Liver (tissue), 9 donors: Measurements from ENCODE around the gene SPATA13. TPM values are rescaled to one million over a fixed set of nuclear protein-coding genes. Genes with fewer than 3 reads are reported as not detected.
A peak's percentile ranks its signal among the peaks of the same experiment; 100 is the strongest.

Source experiments
- DNase-seq: peaks from one replicate; pipeline ENCODE4 v3.0.0-alpha.2; 2017; ENCODE audit warnings: low spot score
- H3K27ac ChIP-seq, 2 donors: one replicate each; pipeline ENCODE4 v1.7.0; 2013; ENCODE audit warnings: inconsistent platforms in 2 of 2, low read length in 2 of 2, control low read depth in 1 of 2, low read depth in 1 of 2, mild to moderate bottlenecking in 1 of 2
- H3K27me3 ChIP-seq, 4 donors: one replicate each; pipeline versions ENCODE4 v1.6.1 to v1.7.0; 2013; ENCODE audit warnings: low read length in 3 of 4, inconsistent platforms in 1 of 4, mild to moderate bottlenecking in 1 of 4, moderate library complexity in 1 of 4; ENCODE audit not compliant: control insufficient read depth in 4 of 4, insufficient read depth in 4 of 4
- H3K36me3 ChIP-seq, 4 donors: one replicate each; pipeline versions ENCODE4 v1.6.1 to v1.7.0; 2013; ENCODE audit warnings: low read length in 3 of 4, mild to moderate bottlenecking in 3 of 4, low read depth in 1 of 4, moderate library complexity in 1 of 4; ENCODE audit not compliant: control insufficient read depth in 4 of 4, insufficient read depth in 3 of 4
- H3K4me1 ChIP-seq, 4 donors: one replicate each; pipeline versions ENCODE4 v1.6.1 to v1.7.0; 2013; ENCODE audit warnings: low read length in 3 of 4, mild to moderate bottlenecking in 3 of 4, moderate library complexity in 1 of 4; ENCODE audit not compliant: control insufficient read depth in 4 of 4, insufficient read depth in 4 of 4
- H3K4me3 ChIP-seq, 3 donors: one replicate each; pipeline versions ENCODE4 v1.6.1 to v1.7.0; 2013; ENCODE audit warnings: low read length in 3 of 3, control low read depth in 1 of 3, low read depth in 1 of 3, mild to moderate bottlenecking in 1 of 3
- H3K9ac ChIP-seq, 2 donors: one replicate each; pipeline ENCODE4 v1.7.0; 2013; ENCODE audit warnings: low read length in 2 of 2, mild to moderate bottlenecking in 2 of 2, moderate library complexity in 2 of 2, control low read depth in 1 of 2, low read depth in 1 of 2
- H3K9me3 ChIP-seq, 4 donors: one replicate each; pipeline versions ENCODE4 v1.6.1 to v1.7.0; 2013; ENCODE audit warnings: low read length in 3 of 4; ENCODE audit not compliant: control insufficient read depth in 4 of 4
- EGR1 ChIP-seq, 2 donors: IDR thresholded peaks; 2 replicates each; pipeline ENCODE4 v1.6.1; 2016 to 2018; ENCODE audit warnings: antibody characterized with exemption in 2 of 2, low read depth in 2 of 2
- FOXA1 ChIP-seq: IDR thresholded peaks from 2 replicates; pipeline ENCODE4 v1.6.1; 2016; ENCODE audit warnings: antibody characterized with exemption
- FOXA2 ChIP-seq: IDR thresholded peaks from 2 replicates; pipeline ENCODE4 v1.6.1; 2016; ENCODE audit warnings: antibody characterized with exemption
- GABPA ChIP-seq, 2 donors: IDR thresholded peaks in 1 of 2; conservative IDR thresholded peaks in 1 of 2; 2 replicates each; pipeline ENCODE4 v1.6.1; 2016; ENCODE audit warnings: antibody characterized with exemption in 2 of 2, mild to moderate bottlenecking in 1 of 2, moderate library complexity in 1 of 2
- HNF4A ChIP-seq, 2 donors: conservative IDR thresholded peaks; 2 replicates each; pipeline ENCODE4 v1.6.1; 2016; ENCODE audit warnings: antibody characterized with exemption in 2 of 2, mild to moderate bottlenecking in 2 of 2
- HNF4G ChIP-seq: IDR thresholded peaks from 2 replicates; pipeline ENCODE4 v1.6.1; 2016; ENCODE audit warnings: antibody characterized with exemption
- JUND ChIP-seq, 2 donors: IDR thresholded peaks; 2 replicates each; pipeline ENCODE4 v1.6.1; 2016; ENCODE audit warnings: antibody characterized with exemption in 2 of 2
- NR2F2 ChIP-seq: IDR thresholded peaks from 2 replicates; pipeline ENCODE4 v1.6.1; 2016; ENCODE audit warnings: antibody characterized with exemption
- RXRA ChIP-seq, 2 donors: IDR thresholded peaks; 2 replicates each; pipeline ENCODE4 v1.6.1; 2017 to 2018; ENCODE audit warnings: antibody characterized with exemption in 2 of 2, mild to moderate bottlenecking in 1 of 2
- SP1 ChIP-seq: IDR thresholded peaks from 2 replicates; pipeline ENCODE4 v1.6.1; 2018; ENCODE audit warnings: antibody characterized with exemption, mild to moderate bottlenecking
- TAF1 ChIP-seq: conservative IDR thresholded peaks from 2 replicates; pipeline ENCODE4 v1.6.1; 2016; ENCODE audit warnings: antibody characterized with exemption, mild to moderate bottlenecking
- YY1 ChIP-seq: IDR thresholded peaks from 2 replicates; pipeline ENCODE4 v1.6.1; 2016; ENCODE audit warnings: antibody characterized with exemption, mild to moderate bottlenecking
- WGBS: extraction: QIAGEN DNeasy Blood & Tissue Kit; methylation state at CpG from one replicate; pipeline ENCODE4 v1.1.7; 2013; 5-methylcytosine and 5-hydroxymethylcytosine counted together
- polyA plus RNA-seq, 2 donors: library from polyadenylated mRNA; stranded (reverse) in 1 of 2; unstranded in 1 of 2; fragments of 200-250 nt in 1 of 2; fragments of >200 nt in 1 of 2; fragmentation: Nextera tagmentation in 1 of 2; extraction: Ambion mirVana in 1 of 2; gene quantifications; one replicate each; pipeline versions ENCODE4 v1.2.1 to v1.2.3, GENCODE V29; 2013 to 2015
- total RNA-seq, 2 donors: library from RNA; depleted of rRNA; stranded (reverse); fragments of >200 nt; gene quantifications; one replicate each; pipeline ENCODE4 v1.2.3, GENCODE V29; 2014
- TF ChIP-seq, protein P1 (sequence below): IDR thresholded peaks from 2 replicates; pipeline ENCODE4 v1.6.1; 2016; ENCODE audit warnings: antibody characterized with exemption
- TF ChIP-seq, protein P2 (sequence below): IDR thresholded peaks from 2 replicates; pipeline ENCODE4 v1.6.1; 2016; ENCODE audit warnings: antibody characterized with exemption
- TF ChIP-seq, protein P3 (sequence below): IDR thresholded peaks from 2 replicates; pipeline ENCODE4 v1.6.1; 2016; ENCODE audit warnings: antibody characterized with exemption, mild to moderate bottlenecking
- TF ChIP-seq, protein P4 (sequence below): fragments of 150-350 bp; IDR thresholded peaks from 2 replicates; pipeline ENCODE4 v1.5.1; 2017; ENCODE audit warnings: improper control_type of control experiment, low read depth, low read length; ENCODE audit not compliant: missing input control
- TF ChIP-seq, protein P5 (sequence below): IDR thresholded peaks from 2 replicates; pipeline ENCODE4 v1.6.1; 2016; ENCODE audit warnings: antibody characterized with exemption
- donor health status: healthy.
- donor health status: healthy.
- donor health status: healthy.
- donor health status: healthy.
- donor health status: healthy.

SPATA13 gene
- total and polyA plus RNA-seq, 4 donors: 10.0 to 57.6 (median 20.4) TPM

DNA sequence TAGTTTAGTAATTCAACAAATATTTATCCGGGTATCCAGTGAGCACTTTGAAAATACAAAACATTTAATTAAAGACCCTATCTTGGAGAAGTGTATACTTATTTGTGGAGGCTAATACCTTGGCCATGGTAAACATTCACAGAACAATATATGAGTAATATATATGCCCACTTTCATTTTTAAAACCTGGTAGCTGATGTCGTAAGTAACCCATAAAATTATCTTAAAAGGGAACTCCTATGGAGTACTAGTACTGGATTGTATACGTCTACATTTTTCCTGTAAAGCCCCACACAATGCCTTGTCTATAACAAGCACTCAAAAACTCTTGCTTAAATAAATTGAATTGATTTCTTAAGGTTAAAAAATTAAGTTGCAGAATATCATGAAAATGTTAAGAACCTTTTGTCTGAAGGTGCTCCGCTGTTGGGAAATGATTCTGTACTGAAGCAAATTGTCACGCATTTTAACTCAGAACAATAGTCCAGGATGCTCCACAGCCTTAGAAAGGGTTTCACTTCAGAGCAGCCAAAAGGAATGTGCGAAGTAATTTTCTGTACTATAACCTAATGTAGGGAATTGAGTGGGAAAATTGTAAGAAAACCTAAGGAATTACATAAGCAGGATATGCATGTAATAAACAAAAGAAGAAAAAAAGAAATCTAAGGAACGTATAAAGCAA, 90.0 kb downstream of the SPATA13 start:
- Histone ChIP-seq H3K27ac (no peak overlapping the region), H3K4me1 (no peaks in the 10 kb centered on the region), H3K9me3 (no peaks in the 10 kb centered on the region), H3K9ac (no peak overlapping the region), H3K36me3 (peaks cover 3 to 40% (median 28%) of the 10 kb centered on the region in 4 donors), H3K4me3 (no peak overlapping the region), H3K27me3 (no peaks in the 10 kb centered on the region)
- no peak for DNase-seq
- TF ChIP-seq FOXA1 (no peak), JUND (IDR thresholded peaks at IDR 0.05) (no peak), YY1 (no peak), TAF1 (no peak), HNF4G (no peak)
- TF ChIP-seq, protein P1, sequence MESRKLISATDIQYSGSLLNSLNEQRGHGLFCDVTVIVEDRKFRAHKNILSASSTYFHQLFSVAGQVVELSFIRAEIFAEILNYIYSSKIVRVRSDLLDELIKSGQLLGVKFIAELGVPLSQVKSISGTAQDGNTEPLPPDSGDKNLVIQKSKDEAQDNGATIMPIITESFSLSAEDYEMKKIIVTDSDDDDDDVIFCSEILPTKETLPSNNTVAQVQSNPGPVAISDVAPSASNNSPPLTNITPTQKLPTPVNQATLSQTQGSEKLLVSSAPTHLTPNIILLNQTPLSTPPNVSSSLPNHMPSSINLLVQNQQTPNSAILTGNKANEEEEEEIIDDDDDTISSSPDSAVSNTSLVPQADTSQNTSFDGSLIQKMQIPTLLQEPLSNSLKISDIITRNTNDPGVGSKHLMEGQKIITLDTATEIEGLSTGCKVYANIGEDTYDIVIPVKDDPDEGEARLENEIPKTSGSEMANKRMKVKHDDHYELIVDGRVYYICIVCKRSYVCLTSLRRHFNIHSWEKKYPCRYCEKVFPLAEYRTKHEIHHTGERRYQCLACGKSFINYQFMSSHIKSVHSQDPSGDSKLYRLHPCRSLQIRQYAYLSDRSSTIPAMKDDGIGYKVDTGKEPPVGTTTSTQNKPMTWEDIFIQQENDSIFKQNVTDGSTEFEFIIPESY: no peak
- TF ChIP-seq, protein P2, sequence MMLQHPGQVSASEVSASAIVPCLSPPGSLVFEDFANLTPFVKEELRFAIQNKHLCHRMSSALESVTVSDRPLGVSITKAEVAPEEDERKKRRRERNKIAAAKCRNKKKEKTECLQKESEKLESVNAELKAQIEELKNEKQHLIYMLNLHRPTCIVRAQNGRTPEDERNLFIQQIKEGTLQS: no peak
- 79% methylated on average over 7 of the region's 7 CpGs for WGBS

DNA sequence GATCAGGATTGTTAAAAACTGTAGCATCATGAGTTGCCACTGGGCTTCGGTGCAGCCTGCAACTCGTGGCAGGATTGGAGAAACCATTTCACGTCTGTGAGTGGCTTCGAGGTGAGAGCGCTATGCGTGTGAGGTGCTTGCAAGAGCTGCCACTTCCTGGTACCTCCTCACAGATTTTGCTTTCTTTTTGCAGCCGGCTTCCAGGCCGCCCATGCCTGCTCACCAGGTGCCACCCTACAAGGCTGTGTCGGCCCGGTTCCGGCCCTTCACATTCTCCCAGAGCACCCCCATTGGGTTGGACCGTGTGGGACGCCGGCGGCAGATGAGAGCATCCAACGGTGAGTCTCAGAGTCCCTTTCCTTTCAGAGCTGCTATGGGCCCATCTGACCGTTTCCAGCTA, 91.0 kb downstream of the SPATA13 start:
- Histone ChIP-seq H3K27me3 (no peaks in the 10 kb centered on the region), H3K9me3 (no peaks in the 10 kb centered on the region), H3K27ac (no peak overlapping the region), H3K36me3 (peaks cover 3 to 40% (median 29%) of the 10 kb centered on the region in 4 donors), H3K4me3 (no peak overlapping the region), H3K9ac (no peak overlapping the region), H3K4me1 (no peaks in the 10 kb centered on the region)
- 86% methylated on average over 17 of the region's 17 CpGs for WGBS
- TF ChIP-seq JUND (IDR thresholded peaks at IDR 0.05) (no peak), FOXA1 (no peak), HNF4A (conservative IDR thresholded peaks at IDR 0.05) (no peak)
- no peak for DNase-seq

DNA sequence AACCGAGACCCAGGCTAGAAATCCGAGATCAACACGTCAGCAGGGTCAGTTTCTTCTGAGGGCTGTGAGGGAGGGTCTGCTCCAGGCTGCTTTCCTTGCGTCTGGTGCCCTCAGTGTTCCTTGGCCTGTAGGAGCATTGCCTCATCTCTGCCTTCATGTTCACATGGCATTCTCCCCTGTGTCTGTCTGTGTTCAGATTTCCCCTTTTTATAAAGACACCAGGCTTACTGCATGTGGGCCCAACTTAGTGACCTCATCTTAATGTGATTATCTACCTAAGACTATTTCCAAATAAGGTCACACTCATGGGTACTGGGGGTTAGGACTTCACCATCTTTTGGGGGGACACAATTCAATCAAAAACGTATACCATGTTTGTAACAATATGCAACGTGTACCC, 91.6 kb downstream of the SPATA13 start:
- Histone ChIP-seq H3K27me3 (no peaks in the 10 kb centered on the region), H3K36me3 (peaks cover 3 to 40% (median 32%) of the 10 kb centered on the region in 4 donors), H3K4me3 (no peak overlapping the region), H3K9me3 (no peaks in the 10 kb centered on the region), H3K9ac (peak overlapping the region in 1 of 2 donors; percentile 6), H3K4me1 (no peaks in the 10 kb centered on the region), H3K27ac (no peak overlapping the region)
- DNase-seq: no peak
- WGBS: 66% methylated on average over 6 of the region's 6 CpGs
- TF ChIP-seq, protein P1: no peak
- TF ChIP-seq EGR1 (IDR thresholded peaks at IDR 0.05; ENCODE audit: low read depth in 2 of 2) (no peak), YY1 (no peak), RXRA (IDR thresholded peaks at IDR 0.05) (no peak), FOXA2 (no peak), NR2F2 (no peak), HNF4G (no peak), JUND (IDR thresholded peaks at IDR 0.05) (no peak), GABPA (IDR thresholded peaks at IDR 0.05 in 1 of 2, conservative IDR thresholded peaks at IDR 0.05 in 1 of 2) (no peak), SP1 (no peak)
- TF ChIP-seq, protein P3, sequence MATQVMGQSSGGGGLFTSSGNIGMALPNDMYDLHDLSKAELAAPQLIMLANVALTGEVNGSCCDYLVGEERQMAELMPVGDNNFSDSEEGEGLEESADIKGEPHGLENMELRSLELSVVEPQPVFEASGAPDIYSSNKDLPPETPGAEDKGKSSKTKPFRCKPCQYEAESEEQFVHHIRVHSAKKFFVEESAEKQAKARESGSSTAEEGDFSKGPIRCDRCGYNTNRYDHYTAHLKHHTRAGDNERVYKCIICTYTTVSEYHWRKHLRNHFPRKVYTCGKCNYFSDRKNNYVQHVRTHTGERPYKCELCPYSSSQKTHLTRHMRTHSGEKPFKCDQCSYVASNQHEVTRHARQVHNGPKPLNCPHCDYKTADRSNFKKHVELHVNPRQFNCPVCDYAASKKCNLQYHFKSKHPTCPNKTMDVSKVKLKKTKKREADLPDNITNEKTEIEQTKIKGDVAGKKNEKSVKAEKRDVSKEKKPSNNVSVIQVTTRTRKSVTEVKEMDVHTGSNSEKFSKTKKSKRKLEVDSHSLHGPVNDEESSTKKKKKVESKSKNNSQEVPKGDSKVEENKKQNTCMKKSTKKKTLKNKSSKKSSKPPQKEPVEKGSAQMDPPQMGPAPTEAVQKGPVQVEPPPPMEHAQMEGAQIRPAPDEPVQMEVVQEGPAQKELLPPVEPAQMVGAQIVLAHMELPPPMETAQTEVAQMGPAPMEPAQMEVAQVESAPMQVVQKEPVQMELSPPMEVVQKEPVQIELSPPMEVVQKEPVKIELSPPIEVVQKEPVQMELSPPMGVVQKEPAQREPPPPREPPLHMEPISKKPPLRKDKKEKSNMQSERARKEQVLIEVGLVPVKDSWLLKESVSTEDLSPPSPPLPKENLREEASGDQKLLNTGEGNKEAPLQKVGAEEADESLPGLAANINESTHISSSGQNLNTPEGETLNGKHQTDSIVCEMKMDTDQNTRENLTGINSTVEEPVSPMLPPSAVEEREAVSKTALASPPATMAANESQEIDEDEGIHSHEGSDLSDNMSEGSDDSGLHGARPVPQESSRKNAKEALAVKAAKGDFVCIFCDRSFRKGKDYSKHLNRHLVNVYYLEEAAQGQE: no peak
- TF ChIP-seq, protein P4, sequence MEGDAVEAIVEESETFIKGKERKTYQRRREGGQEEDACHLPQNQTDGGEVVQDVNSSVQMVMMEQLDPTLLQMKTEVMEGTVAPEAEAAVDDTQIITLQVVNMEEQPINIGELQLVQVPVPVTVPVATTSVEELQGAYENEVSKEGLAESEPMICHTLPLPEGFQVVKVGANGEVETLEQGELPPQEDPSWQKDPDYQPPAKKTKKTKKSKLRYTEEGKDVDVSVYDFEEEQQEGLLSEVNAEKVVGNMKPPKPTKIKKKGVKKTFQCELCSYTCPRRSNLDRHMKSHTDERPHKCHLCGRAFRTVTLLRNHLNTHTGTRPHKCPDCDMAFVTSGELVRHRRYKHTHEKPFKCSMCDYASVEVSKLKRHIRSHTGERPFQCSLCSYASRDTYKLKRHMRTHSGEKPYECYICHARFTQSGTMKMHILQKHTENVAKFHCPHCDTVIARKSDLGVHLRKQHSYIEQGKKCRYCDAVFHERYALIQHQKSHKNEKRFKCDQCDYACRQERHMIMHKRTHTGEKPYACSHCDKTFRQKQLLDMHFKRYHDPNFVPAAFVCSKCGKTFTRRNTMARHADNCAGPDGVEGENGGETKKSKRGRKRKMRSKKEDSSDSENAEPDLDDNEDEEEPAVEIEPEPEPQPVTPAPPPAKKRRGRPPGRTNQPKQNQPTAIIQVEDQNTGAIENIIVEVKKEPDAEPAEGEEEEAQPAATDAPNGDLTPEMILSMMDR: no peak
- TF ChIP-seq, protein P2: no peak
- TF ChIP-seq, protein P5, sequence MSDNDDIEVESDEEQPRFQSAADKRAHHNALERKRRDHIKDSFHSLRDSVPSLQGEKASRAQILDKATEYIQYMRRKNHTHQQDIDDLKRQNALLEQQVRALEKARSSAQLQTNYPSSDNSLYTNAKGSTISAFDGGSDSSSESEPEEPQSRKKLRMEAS: no peak
